A549 (cell line): ENCODE results near the gene TTC7B. TPM values are rescaled to one million over a fixed set of nuclear protein-coding genes. Genes with fewer than 3 reads are reported as not detected.

Experiments used
- ATAC-seq, 2 experiments: fragments of 200-7000 bp in 1 of 2; fragments of >200 bp in 1 of 2; cut with Nextera tagmentation in 1 of 2; cut with Tn5 transposase in 1 of 2; 3 replicates each; pipeline versions ENCODE4 v1.8.0 to v1.9.1; 2018 to 2020; ENCODE audit warnings: mild to moderate bottlenecking in 1 of 2, moderate library complexity in 1 of 2
- CTCF ChIA-PET: fragments of 300-600 bp; sonication (Branson Sonifier 250); formaldehyde crosslinking; extraction: SDS; loops from one replicate; lab custom pipeline; 2021; ENCODE audit warnings: antibody characterized with exemption, inconsistent platforms; lab: Yijun Ruan, JAX
- POLR2A ChIA-PET: fragments of 350-600 bp; formaldehyde crosslinking; extraction: SDS; loops from one replicate; lab custom pipeline; 2021; ENCODE audit warnings: antibody characterized with exemption, inconsistent platforms; lab: Yijun Ruan, JAX
- DNase-seq, 2 experiments: peaks; one replicate each; pipeline versions ENCODE4 v3.0.0 to v3.0.0-alpha.2; 2011 to 2016; ENCODE audit warnings: low read depth in 1 of 2, low spot score in 1 of 2
- FAIRE-seq: peaks from 2 replicates; lab custom pipeline; 2011; peaks lifted over from hg19 to GRCh38; lab: Jason Lieb, UNC
- H3K27ac ChIP-seq, 2 experiments: fragments of >200 bp; sonication (Bioruptor Twin); formaldehyde crosslinking; 3 replicates each; pipeline ENCODE4 v1.5.1; 2016 to 2017
- H3K4me1 ChIP-seq: fragments of >200 bp; sonication (Bioruptor Twin); formaldehyde crosslinking; 3 replicates; pipeline ENCODE4 v1.6.1; 2016
- H3K4me2 ChIP-seq: fragments of >200 bp; sonication (Bioruptor Twin); formaldehyde crosslinking; 3 replicates; pipeline ENCODE4 v1.6.1; 2016
- H3K4me3 ChIP-seq: fragments of >200 bp; sonication (Bioruptor Twin); formaldehyde crosslinking; 3 replicates; pipeline ENCODE4 v1.5.1; 2016
- H3K9me3 ChIP-seq: fragments of >200 bp; sonication (Bioruptor Twin); formaldehyde crosslinking; 3 replicates; pipeline ENCODE4 v1.6.1; 2016
- BCL3 ChIP-seq: fragments of >200 bp; sonication (Bioruptor Twin); formaldehyde crosslinking; IDR thresholded peaks from 3 replicates; pipeline ENCODE4 v1.6.1; 2016
- CBX2 ChIP-seq: fragments of 200-600 bp; sonication (generic); IDR thresholded peaks from 2 replicates; pipeline ENCODE4 v1.6.1; 2016; ENCODE audit warnings: low read depth, mild to moderate bottlenecking, borderline replicate concordance
- CTCF ChIP-seq: fragments of >200 bp; sonication (Bioruptor Twin); formaldehyde crosslinking; IDR thresholded peaks from 3 replicates; pipeline ENCODE4 v1.5.1; 2016
- E2F6 ChIP-seq: IDR thresholded peaks from 2 replicates; pipeline ENCODE4 v1.6.1; 2012; ENCODE audit warnings: low read depth, borderline replicate concordance
- EHMT2 ChIP-seq: fragments of 200-600 bp; sonication (generic); IDR thresholded peaks from 2 replicates; pipeline ENCODE4 v1.6.1; 2016; ENCODE audit warnings: antibody characterized with exemption, low read depth, mild to moderate bottlenecking, moderate library complexity
- EP300 ChIP-seq, 2 experiments: fragments of >200 bp; sonication (Bioruptor Twin); formaldehyde crosslinking; IDR thresholded peaks; 2 replicates in 1 of 2; 3 replicates in 1 of 2; pipeline ENCODE4 v1.6.1; 2016 to 2017
- FOSB ChIP-seq: fragments of 250-450 bp; sonication (Bioruptor Pico); IDR thresholded peaks from 2 replicates; pipeline ENCODE4 v1.5.0; 2020; ENCODE audit warnings: mild to moderate bottlenecking, moderate library complexity
- HES2 ChIP-seq: fragments of >200 bp; sonication (Bioruptor Twin); formaldehyde crosslinking; IDR thresholded peaks from 2 replicates; pipeline ENCODE4 v1.6.1; 2016
- HEYL ChIP-seq: fragments of 250-450 bp; sonication (Bioruptor Pico); IDR thresholded peaks from 2 replicates; pipeline ENCODE4 v1.8.0; 2021; ENCODE audit warnings: mild to moderate bottlenecking, moderate library complexity
- HOXA7 ChIP-seq: fragments of 250-450 bp; sonication (Bioruptor Pico); IDR thresholded peaks from 2 replicates; pipeline ENCODE4 v1.5.0; 2020; ENCODE audit warnings: mild to moderate bottlenecking, moderate library complexity
- HOXB13 ChIP-seq: fragments of 250-450 bp; sonication (Bioruptor Pico); IDR thresholded peaks from 2 replicates; pipeline ENCODE4 v1.5.0; 2020; ENCODE audit warnings: low read depth, mild to moderate bottlenecking, moderate library complexity
- JUN ChIP-seq, 2 experiments: fragments of >200 bp; sonication (Bioruptor Twin); formaldehyde crosslinking; IDR thresholded peaks; 2 replicates in 1 of 2; 3 replicates in 1 of 2; pipeline ENCODE4 v1.6.1; 2016 to 2017
- KDM5A ChIP-seq: fragments of 200-600 bp; sonication (generic); IDR thresholded peaks from 2 replicates; pipeline ENCODE4 v1.6.1; 2016; ENCODE audit warnings: antibody characterized with exemption, mild to moderate bottlenecking
- MAFK ChIP-seq: fragments of 450-650 bp; IDR thresholded peaks from 2 replicates; pipeline ENCODE4 v1.6.1; 2014; ENCODE audit not compliant: partially characterized antibody
- MAX ChIP-seq: IDR thresholded peaks from 2 replicates; pipeline ENCODE4 v1.6.1; 2012
- MYC ChIP-seq: IDR thresholded peaks from 2 replicates; pipeline ENCODE4 v1.6.1; 2012; ENCODE audit warnings: mild to moderate bottlenecking, inconsistent platforms, low read length, improper control_type of control experiment, borderline replicate concordance
- NFE2L2 ChIP-seq: fragments of 150-350 bp; conservative IDR thresholded peaks from 2 replicates; pipeline ENCODE4 v1.6.1; 2014; ENCODE audit warnings: low read length
- NR3C1 ChIP-seq: fragments of >200 bp; sonication (Bioruptor Twin); formaldehyde crosslinking; IDR thresholded peaks from 3 replicates; pipeline ENCODE4 v1.6.1; 2017
- POLR2A ChIP-seq: IDR thresholded peaks from 2 replicates; pipeline ENCODE4 v1.6.1; 2012; ENCODE audit warnings: mild to moderate bottlenecking, low read length
- RAD21 ChIP-seq, 2 experiments: fragments of >200 bp in 1 of 2; sonication (Bioruptor Twin) in 1 of 2; formaldehyde crosslinking in 1 of 2; IDR thresholded peaks in 1 of 2; conservative IDR thresholded peaks in 1 of 2; 2 replicates in 1 of 2; 3 replicates in 1 of 2; pipeline ENCODE4 v1.6.1; 2012 to 2018; ENCODE audit warnings: inconsistent platforms in 1 of 2
- RCOR1 ChIP-seq: fragments of 150-350 bp; IDR thresholded peaks from 2 replicates; pipeline ENCODE4 v1.6.1; 2014; ENCODE audit warnings: antibody characterized with exemption, low read length, low read depth
- REST ChIP-seq: fragments of 200-600 bp; sonication (generic); IDR thresholded peaks from 2 replicates; pipeline ENCODE4 v1.6.1; 2016; ENCODE audit warnings: antibody characterized with exemption, mild to moderate bottlenecking, moderate library complexity
- RFX5 ChIP-seq: fragments of 450-650 bp; IDR thresholded peaks from 2 replicates; pipeline ENCODE4 v1.7.1; 2014; ENCODE audit warnings: antibody characterized with exemption, mild to moderate bottlenecking, moderate library complexity
- RNF2 ChIP-seq: fragments of 200-600 bp; sonication (generic); IDR thresholded peaks from 2 replicates; pipeline ENCODE4 v1.6.1; 2016; ENCODE audit warnings: low read depth, mild to moderate bottlenecking, antibody characterized with exemption, moderate library complexity, borderline replicate concordance
- SREBF2 ChIP-seq: fragments of 450-650 bp; IDR thresholded peaks from 2 replicates; pipeline ENCODE4 v1.6.1; 2014; ENCODE audit warnings: mild to moderate bottlenecking, moderate library complexity
- TFCP2L1 ChIP-seq: fragments of 250-450 bp; sonication (Bioruptor Pico); IDR thresholded peaks from 2 replicates; pipeline ENCODE4 v1.5.0; 2021; ENCODE audit warnings: mild to moderate bottlenecking
- TP53 ChIP-seq: fragments of 250-450 bp; sonication (Bioruptor Pico); IDR thresholded peaks from 2 replicates; pipeline ENCODE4 v1.5.0; 2021; ENCODE audit warnings: mild to moderate bottlenecking, moderate library complexity
- ZNF302 ChIP-seq: fragments of 250-450 bp; sonication (Bioruptor Pico); IDR thresholded peaks from 2 replicates; pipeline ENCODE4 v1.9.0; 2021; ENCODE audit warnings: inconsistent platforms, mild to moderate bottlenecking, moderate library complexity
- WGBS: methylation state at CpG from one replicate; pipeline ENCODE4 v1.1.6; 2017; ENCODE audit errors: missing lambda C conversion rate; 5-methylcytosine and 5-hydroxymethylcytosine counted together
- polyA plus RNA-seq, 4 experiments: library from polyadenylated mRNA; depleted of rRNA in 3 of 4; stranded (reverse); fragments of >200 nt; fragmentation: RNase III in 1 of 4; extraction: RNeasy Plus Mini Kit Qiagen cat#74134 plus additional on column Dnase treatment in 1 of 4; gene quantifications; 2 replicates in 3 of 4; 3 replicates in 1 of 4; pipeline ENCODE4 v1.2.3, GENCODE V29; 2011 to 2017

TTC7B gene
- polyA plus RNA-seq, 2 of the 4 experiments (the other 2 are of a cell fraction) = 16.6 to 28.0 TPM

GRCh38 chr14:90581745-90582144, 234.5 kb downstream of the TTC7B start:
- H3K9me3 ChIP-seq = no peaks in the 10 kb centered on the region
- TF ChIP-seq FOSB (CRISPR knock-in tag) (no peak), RAD21 (conservative IDR thresholded peaks at IDR 0.05 in 1 of 2, IDR thresholded peaks at IDR 0.05 in 1 of 2) (no peak), EHMT2 (no peak), NR3C1 (no peak), RNF2 (no peak), RFX5 (no peak), REST (no peak), NFE2L2 (no peak), E2F6 (no peak), MAFK (no peak), HEYL (no peak), TP53 (no peak)
- WGBS = 89% methylated on average over 8 of the region's 8 CpGs
- H3K4me1 ChIP-seq = no peaks in the 10 kb centered on the region
- no peak for ATAC-seq
- ChIA-PET POLR2A (no interaction called here), CTCF (no interaction called here)
- DNase-seq = no peak
- H3K4me2 ChIP-seq = no peak overlapping the region
- no peak overlapping the region for H3K4me3 ChIP-seq
- no peak overlapping the region for H3K27ac ChIP-seq
- FAIRE-seq = no peak

- H3K4me3 ChIP-seq = no peak overlapping the region
- ChIA-PET POLR2A (no interaction called here), CTCF (no interaction called here)
- H3K27ac ChIP-seq = no peak overlapping the region
- no peaks in the 10 kb centered on the region for H3K4me1 ChIP-seq
- no peak overlapping the region for H3K4me2 ChIP-seq
- DNase-seq = no peak
- no peak for FAIRE-seq
- no peak for ATAC-seq
- no peak for TF ChIP-seq MYC
- TF ChIP-seq NFE2L2 = no peak
- TF ChIP-seq CTCF = no peak
- no peak for TF ChIP-seq BCL3
- no peak for TF ChIP-seq HES2
- TF ChIP-seq EP300 (IDR thresholded peaks at IDR 0.05) = no peak
- no peak for TF ChIP-seq KDM5A
- TF ChIP-seq TP53 = no peak
- no peak for TF ChIP-seq NR3C1
- TF ChIP-seq MAX = no peak
- TF ChIP-seq ZNF302 = no peak
- TF ChIP-seq HOXB13 (CRISPR knock-in tag) = no peak
- no peak for TF ChIP-seq TFCP2L1
- no peak for TF ChIP-seq CBX2
- TF ChIP-seq JUN (IDR thresholded peaks at IDR 0.05) = no peak
- no peak for TF ChIP-seq HOXA7 (CRISPR knock-in tag)
- TF ChIP-seq POLR2A = no peak
- no peak for TF ChIP-seq MAFK
- no peak for TF ChIP-seq RCOR1
- TF ChIP-seq SREBF2 = no peak
- no peaks in the 10 kb centered on the region for H3K9me3 ChIP-seq
- 75% methylated on average over 20 of the region's 20 CpGs for WGBS
Measured at GRCh38 chr14:90580377-90581335, 235.6 kb downstream of the TTC7B start.
